ENCODE measurements around the gene SLC15A4. TPM values are rescaled to one million over a fixed set of nuclear protein-coding genes. Genes with fewer than 3 reads are reported as not detected.

Gene SLC15A4
- total and polyA plus RNA-seq, 2 of the 13 experiments (the other 11 are each of a cell fraction or from before 2014, with no cell fraction given) = 17.3 to 22.7 TPM

GRCh38 chr12:128814411-128815261 is 9.1 kb downstream of the SLC15A4 start (continued):
- TF ChIP-seq MTERF4 (CRISPR knock-in tag; IDR thresholded peaks at IDR 0.05) (no peak), ZNF770 (CRISPR knock-in tag; IDR thresholded peaks at IDR 0.05) (no peak), ZNF225 (CRISPR knock-in tag; IDR thresholded peaks at IDR 0.05) (no peak), ZNF260 (CRISPR knock-in tag; IDR thresholded peaks at IDR 0.05; ENCODE audit: borderline replicate concordance, low read depth) (no peak), ZNF589 (CRISPR knock-in tag; conservative IDR thresholded peaks at IDR 0.05) (no peak)
- TF ChIP-seq, protein P1, sequence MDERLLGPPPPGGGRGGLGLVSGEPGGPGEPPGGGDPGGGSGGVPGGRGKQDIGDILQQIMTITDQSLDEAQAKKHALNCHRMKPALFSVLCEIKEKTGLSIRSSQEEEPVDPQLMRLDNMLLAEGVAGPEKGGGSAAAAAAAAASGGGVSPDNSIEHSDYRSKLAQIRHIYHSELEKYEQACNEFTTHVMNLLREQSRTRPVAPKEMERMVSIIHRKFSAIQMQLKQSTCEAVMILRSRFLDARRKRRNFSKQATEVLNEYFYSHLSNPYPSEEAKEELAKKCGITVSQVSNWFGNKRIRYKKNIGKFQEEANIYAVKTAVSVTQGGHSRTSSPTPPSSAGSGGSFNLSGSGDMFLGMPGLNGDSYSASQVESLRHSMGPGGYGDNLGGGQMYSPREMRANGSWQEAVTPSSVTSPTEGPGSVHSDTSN (CRISPR knock-in tag; IDR thresholded peaks at IDR 0.05) = no peak

- Histone ChIP-seq H3K27ac (ENCODE audit: extremely low read length, insufficient read depth, low read length) (no peak overlapping the region), H3K9ac (ENCODE audit: insufficient read depth, low read depth, low read length) (no peak overlapping the region), H3K79me2 (ENCODE audit: insufficient read depth, low read length) (peaks cover 61% of the 10 kb centered on the region), H2AFZ (ENCODE audit: low read length) (no peak overlapping the region), H3K36me3 (replicated peaks in 1 of 2; ENCODE audit: control insufficient read depth in 1 of 2, insufficient read depth in 2 of 2, low read length in 2 of 2) (peaks cover 7 to 43% of the 10 kb centered on the region in 2 experiments; a peak in 4 of 5 replicates), H3K4me1 (ENCODE audit: insufficient read depth, low read length) (peaks cover 8% of the 10 kb centered on the region; the same call in 1 of the 2 replicates), H3K9me3 (ENCODE audit: low read length) (no peaks in the 10 kb centered on the region), H3K4me3 (replicated peaks in 1 of 3; ENCODE audit: insufficient read depth in 1 of 3, low read depth in 2 of 3, low read length in 3 of 3) (no peak overlapping the region), H3K27me3 (ENCODE audit: control insufficient read depth in 1 of 2, insufficient read depth in 2 of 2, low read length in 2 of 2) (no peaks in the 10 kb centered on the region), H3K4me2 (ENCODE audit: low read depth, low read length) (no peak overlapping the region), H4K20me1 (ENCODE audit: insufficient read depth, low read length) (peaks cover 15% of the 10 kb centered on the region; the same call in 1 of the 2 replicates)
- DNase-seq (ENCODE audit: low spot score) (no peak), FAIRE-seq (no peak), ATAC-seq (no peak)
- in situ Hi-C loops (cut with HindIII; ENCODE audit: extremely low pct_ligation_motif_present, low pct_unique_long_range_greater_than_20kb) (no loop called here), intact Hi-C loops (cut with micrococcal nuclease; ENCODE audit: unreplicated experiment) (no loop called here)
- 77% methylated on average over 10 of the region's 10 CpGs for WGBS (ENCODE audit: low lambda C conversion rate)
- CTCF ChIA-PET (ENCODE audit: low intra/inter-chr PET ratio, low total read pairs) = no interaction called here
- no TSS peak for BruUV-seq (replicated peaks)
- POLR2A ChIA-PET = no interaction called here
- TF ChIP-seq FOXA1 (IDR thresholded peaks at IDR 0.05) = no peak
- TF ChIP-seq FOXA1 (CRISPR knock-in tag; IDR thresholded peaks at IDR 0.05) = no peak
- no peak for TF ChIP-seq ZNF230 (CRISPR knock-in tag; IDR thresholded peaks at IDR 0.05)
- TF ChIP-seq ZNF616 (CRISPR knock-in tag; IDR thresholded peaks at IDR 0.05; ENCODE audit: low read depth) = no peak
- no peak for TF ChIP-seq ZNF530 (CRISPR knock-in tag; IDR thresholded peaks at IDR 0.05; ENCODE audit: low read depth)
- no peak for TF ChIP-seq XRCC5 (optimal IDR thresholded peaks at IDR 0.05; ENCODE audit: low read length)
- TF ChIP-seq, protein P2, sequence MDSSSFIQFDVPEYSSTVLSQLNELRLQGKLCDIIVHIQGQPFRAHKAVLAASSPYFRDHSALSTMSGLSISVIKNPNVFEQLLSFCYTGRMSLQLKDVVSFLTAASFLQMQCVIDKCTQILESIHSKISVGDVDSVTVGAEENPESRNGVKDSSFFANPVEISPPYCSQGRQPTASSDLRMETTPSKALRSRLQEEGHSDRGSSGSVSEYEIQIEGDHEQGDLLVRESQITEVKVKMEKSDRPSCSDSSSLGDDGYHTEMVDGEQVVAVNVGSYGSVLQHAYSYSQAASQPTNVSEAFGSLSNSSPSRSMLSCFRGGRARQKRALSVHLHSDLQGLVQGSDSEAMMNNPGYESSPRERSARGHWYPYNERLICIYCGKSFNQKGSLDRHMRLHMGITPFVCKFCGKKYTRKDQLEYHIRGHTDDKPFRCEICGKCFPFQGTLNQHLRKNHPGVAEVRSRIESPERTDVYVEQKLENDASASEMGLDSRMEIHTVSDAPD (CRISPR knock-in tag; IDR thresholded peaks at IDR 0.05) = no peak
- TF ChIP-seq, protein P3, sequence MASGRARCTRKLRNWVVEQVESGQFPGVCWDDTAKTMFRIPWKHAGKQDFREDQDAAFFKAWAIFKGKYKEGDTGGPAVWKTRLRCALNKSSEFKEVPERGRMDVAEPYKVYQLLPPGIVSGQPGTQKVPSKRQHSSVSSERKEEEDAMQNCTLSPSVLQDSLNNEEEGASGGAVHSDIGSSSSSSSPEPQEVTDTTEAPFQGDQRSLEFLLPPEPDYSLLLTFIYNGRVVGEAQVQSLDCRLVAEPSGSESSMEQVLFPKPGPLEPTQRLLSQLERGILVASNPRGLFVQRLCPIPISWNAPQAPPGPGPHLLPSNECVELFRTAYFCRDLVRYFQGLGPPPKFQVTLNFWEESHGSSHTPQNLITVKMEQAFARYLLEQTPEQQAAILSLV (CRISPR knock-in tag; IDR thresholded peaks at IDR 0.05; ENCODE audit: borderline replicate concordance) = no peak
- TF ChIP-seq EZH2 (conservative IDR thresholded peaks at IDR 0.05; ENCODE audit: low read depth, low read length) = no peak
- no peak for TF ChIP-seq ZNF737 (CRISPR knock-in tag; IDR thresholded peaks at IDR 0.05; ENCODE audit: borderline replicate concordance)
Observed at GRCh38 chr12:128813883-128814282, 9.9 kb downstream of the SLC15A4 start.
